Esophagus squamous epithelium (tissue), 4 donors: ENCODE measurements around the gene LRRN3.

Experiments used
- CTCF ChIP-seq, 6 experiments: fragments of 450-650 bp in 4 of 6; fragments of 200-600 bp in 2 of 6; sonication (generic) in 2 of 6; IDR thresholded peaks; one replicate each; pipeline ENCODE4 v1.5.1; 2016 to 2019; ENCODE audit warnings: antibody characterized with exemption in 6 of 6, mild to moderate bottlenecking in 4 of 6, moderate library complexity in 4 of 6
- POLR2A ChIP-seq, 4 donors: fragments of 450-650 bp; IDR thresholded peaks; one replicate each; pipeline ENCODE4 v1.6.1; 2017; ENCODE audit warnings: antibody characterized with exemption in 4 of 4, mild to moderate bottlenecking in 4 of 4, moderate library complexity in 3 of 4

- TF ChIP-seq CTCF (IDR thresholded peaks at IDR 0.05): no peak
- no peak for TF ChIP-seq POLR2A (IDR thresholded peaks at IDR 0.05)
Measured at GRCh38 chr7:111071556-111071955, 19.4 kb upstream of the LRRN3 start.
